ENCODE results near the gene TUBA4B. TPM values are rescaled to one million over a fixed set of nuclear protein-coding genes. Genes with fewer than 3 reads are reported as not detected.

Gene TUBA4B
- polyA plus RNA-seq, 10 donors = 0.15 to 0.22 (median 0.18) TPM; not detected in 5

GRCh38 chr2:219218217-219218731, 34.8 kb upstream of the TUBA4B start:
- DNase-seq = no peak

DNA sequence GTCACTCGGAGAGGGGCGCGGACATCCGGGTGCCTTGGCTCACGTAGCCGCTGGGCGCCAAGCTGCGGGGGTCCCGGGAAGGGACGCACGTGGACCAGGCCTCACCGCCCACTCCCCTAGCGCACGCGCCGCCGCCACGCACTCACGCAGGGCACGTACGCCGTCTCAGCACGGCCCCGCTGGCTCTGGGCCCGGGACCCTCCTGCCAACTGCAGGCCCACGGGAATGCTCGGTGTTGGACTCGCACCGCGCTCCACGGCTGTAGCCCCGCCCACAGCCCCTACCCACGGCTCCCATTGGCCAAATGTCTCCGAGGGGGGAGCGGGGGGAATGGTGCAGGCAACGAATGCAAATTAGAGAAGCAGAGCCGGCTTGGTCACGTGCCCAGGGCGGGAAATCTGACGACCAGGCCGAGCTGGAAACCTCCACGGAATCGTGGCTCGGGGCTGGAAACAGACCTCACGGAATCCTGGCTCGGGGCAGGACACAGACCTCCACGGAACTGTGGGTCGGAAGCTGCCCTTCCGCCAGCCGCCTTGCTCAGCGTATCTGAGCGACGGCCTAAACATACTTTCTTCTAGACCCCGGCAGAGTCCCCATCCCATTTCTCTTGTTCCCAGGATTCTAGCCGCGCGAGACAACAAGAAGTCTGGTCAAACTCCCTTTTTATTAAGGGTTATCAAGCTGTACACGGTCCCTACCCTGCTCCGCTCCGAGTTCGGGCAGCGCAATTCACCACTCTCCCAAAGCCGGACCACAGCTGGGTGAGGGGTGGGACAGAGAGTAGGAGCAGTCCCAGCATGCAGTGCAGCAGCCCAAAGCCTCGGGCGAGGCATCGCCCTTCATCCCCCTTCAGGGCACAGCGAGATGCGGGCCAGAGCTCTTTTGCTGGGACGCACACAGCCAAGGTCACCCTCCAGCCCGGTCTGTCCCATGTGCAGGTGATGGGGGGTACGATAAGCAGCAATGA, 34.0 kb upstream of the TUBA4B start, which contains the start of gene ABCB6:
ABCB6 (minus strand) TSS at position 227 of the 970 bp plus-strand sequence. CDS start 285 bp downstream, outside the sequence.
- DNase-seq = peak; percentile 96 to 99 (median 97)

- DNase-seq = no peak
These were observed 33.1 kb upstream of the TUBA4B start for GRCh38 chr2:219219784-219220532.

DNA sequence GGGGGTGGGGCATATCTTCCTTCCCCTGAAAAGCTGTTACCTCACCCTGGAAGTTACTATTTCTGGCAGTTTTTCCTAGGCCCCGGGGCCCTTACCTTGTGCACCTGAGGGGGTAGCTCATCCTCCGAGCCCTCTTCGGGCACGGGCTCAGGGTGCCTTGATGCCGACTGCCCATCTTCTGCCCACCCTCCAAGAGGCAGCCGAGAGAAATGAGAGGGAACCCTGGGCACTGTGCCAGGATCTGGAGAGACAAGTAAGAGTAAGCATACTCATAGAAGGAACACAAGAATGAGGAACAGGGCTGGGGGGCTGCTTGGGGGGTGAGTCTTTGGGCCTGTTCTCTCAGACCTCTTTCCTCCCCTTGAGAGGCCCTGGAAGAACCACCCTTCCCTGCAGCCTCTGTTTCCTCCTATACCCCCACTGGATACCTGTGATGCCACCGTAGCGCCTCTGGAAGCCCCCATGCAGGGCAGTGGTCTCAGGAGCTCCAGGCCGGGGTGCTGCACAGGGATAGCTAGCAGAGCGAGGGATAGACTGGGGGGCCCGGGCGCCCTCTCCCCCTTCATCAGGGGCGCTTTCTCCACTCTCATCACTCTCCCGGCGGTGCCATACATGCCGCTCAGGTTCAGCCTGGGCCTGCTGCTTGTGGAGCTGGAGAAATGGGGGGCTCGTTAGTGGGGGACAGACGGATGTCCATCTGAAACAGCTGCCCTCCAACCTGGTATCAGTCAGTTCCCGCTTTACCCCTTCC, 32.2 kb upstream of the TUBA4B start:
- DNase-seq = no peak

- DNase-seq = no peak
These were observed 31.0 kb upstream of the TUBA4B start for GRCh38 chr2:219221957-219222518.

GRCh38 chr2:219223831-219224610, 29.0 kb upstream of the TUBA4B start:
- DNase-seq = no peak

DNA sequence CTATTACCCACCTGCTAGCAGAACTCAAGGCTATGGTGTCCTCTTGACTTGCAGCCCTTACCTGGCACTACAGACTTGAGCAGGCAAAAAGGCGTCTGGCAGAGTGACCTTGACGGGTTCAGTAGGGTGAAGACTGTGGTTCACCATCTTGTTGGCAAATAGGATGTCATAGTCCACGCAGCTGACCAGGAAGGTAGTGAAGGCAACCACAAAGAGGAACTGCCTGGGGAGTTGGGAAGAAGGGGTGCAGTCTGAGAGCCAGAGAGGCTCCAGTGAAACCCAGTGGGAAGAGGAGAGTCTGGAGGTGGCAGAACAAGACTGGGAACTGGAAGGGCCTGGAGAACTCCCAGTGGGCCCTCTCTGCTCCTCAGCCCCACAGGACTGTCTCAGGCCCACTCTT, 27.7 kb upstream of the TUBA4B start:
- no peak for DNase-seq

- DNase-seq = no peak
These were observed 24.8 kb upstream of the TUBA4B start for GRCh38 chr2:219228041-219228910.

DNA sequence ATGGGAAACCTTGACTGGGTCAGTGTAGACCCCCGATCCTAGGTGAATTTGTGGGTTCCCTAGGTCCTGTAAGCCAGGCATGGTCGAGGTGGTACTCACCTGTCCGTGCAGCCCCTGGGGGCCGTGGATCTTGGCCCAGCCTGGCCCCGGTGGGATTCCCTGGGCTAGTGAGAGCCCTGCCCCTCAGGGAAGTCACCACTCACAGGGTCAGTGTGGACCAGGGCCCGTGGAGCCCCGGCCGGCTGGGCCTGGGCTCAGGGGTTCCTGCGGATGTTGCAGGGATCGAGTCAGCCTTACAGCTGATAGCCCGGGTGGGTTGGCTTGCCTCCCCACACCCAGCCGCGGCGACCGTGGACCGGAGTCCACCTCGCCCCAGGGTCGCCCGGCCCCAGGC, 24.1 kb upstream of the TUBA4B start:
- peak in 1 of 3 donors; percentile 32 for DNase-seq

GRCh38 chr2:219229305-219230058, 23.6 kb upstream of the TUBA4B start, which contains the start of the genes ANKZF1 and ATG9A:
Gene ANKZF1 (plus strand): TSS chr2:219229806. CDS start chr2:219230258, 452 bp downstream.
Gene ATG9A (minus strand): TSS chr2:219229636. CDS start chr2:219228024, 1,612 bp downstream.
- DNase-seq = peak; percentile 97 to 99 (median 99)

- no peak for DNase-seq
These were observed 22.9 kb upstream of the TUBA4B start for GRCh38 chr2:219230059-219230540.

- no peak for DNase-seq
These were observed 18.7 kb upstream of the TUBA4B start for GRCh38 chr2:219234331-219234730.

- DNase-seq = peak in 1 of 3 donors; percentile 64
These were observed 9.7 kb upstream of the TUBA4B start for GRCh38 chr2:219243291-219243761.

DNA sequence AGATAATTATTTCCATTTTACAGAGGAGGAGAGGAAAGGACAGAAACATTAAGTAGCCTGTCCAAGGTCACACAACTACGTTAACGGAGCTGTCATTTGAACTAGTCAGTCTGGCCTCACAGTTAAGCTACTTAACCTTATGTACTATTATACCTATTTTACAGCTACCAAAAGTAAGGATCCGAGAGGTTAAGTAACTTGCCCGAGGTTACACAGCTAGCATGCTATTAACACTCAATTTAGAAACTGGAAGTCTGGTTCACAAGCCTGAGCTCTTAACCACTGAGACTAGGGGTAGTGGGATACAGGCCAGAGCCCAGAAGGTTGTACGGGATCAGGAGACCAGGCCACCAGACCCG, 8.3 kb upstream of the TUBA4B start:
- DNase-seq = no peak

- peak; percentile 92 to 98 (median 96) for DNase-seq
These were observed 7.7 kb upstream of the TUBA4B start, which contains the start of the genes GLB1L and STK16 for GRCh38 chr2:219245148-219245898. Gene GLB1L (minus strand): TSS chr2:219245444. CDS start chr2:219243573, 1,871 bp downstream. Gene STK16 (plus strand): TSS chr2:219245479. CDS start chr2:219246000, 521 bp downstream.

GRCh38 chr2:219245899-219246230, 7.2 kb upstream of the TUBA4B start:
- DNase-seq = no peak

DNA sequence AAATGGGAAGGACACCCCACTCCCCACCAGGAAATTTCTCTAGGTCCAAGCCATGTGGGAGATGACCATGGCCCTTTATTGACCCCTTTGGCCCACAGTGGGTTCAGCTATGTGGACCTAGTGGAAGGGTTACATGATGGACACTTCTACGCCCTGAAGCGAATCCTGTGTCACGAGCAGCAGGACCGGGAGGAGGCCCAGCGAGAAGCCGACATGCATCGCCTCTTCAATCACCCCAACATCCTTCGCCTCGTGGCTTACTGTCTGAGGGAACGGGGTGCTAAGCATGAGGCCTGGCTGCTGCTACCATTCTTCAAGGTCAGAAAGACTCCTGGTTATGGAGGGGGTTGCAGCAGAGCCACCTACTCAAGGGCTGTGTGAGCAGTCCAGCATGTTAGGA, 6.5 kb upstream of the TUBA4B start:
- no peak for DNase-seq

Measured in muscle of back (tissue), 11 donors.